H1 (cell line): Measurements from ENCODE around the gene ARMC6. TPM values are rescaled to one million over a fixed set of nuclear protein-coding genes. Genes with fewer than 3 reads are reported as not detected.

ENCODE experiments used
- CTCF ChIA-PET: fragments of 300-600 bp; sonication (Branson Sonifier 250); formaldehyde crosslinking; loops from one replicate; lab custom pipeline; 2021; ENCODE audit not compliant: partially characterized antibody; lab: Charles Lee
- POLR2A ChIA-PET: fragments of 300-600 bp; sonication (Branson Sonifier 250); formaldehyde crosslinking; loops from one replicate; lab custom pipeline; 2021; ENCODE audit warnings: inconsistent platforms; ENCODE audit not compliant: partially characterized antibody; lab: Charles Lee
- DNase-seq, 2 experiments: peaks; one replicate each; pipeline versions ENCODE4 v3.0.0 to v3.0.0-alpha.2; 2010 to 2022; ENCODE audit warnings: low spot score in 2 of 2, low read depth in 1 of 2, mixed read lengths in 1 of 2
- FAIRE-seq: peaks from 2 replicates; lab custom pipeline; 2011; peaks lifted over from hg19 to GRCh38; lab: Jason Lieb, UNC
- H2AFZ ChIP-seq: 2 replicates; pipeline ENCODE4 v1.8.1; 2012; ENCODE audit warnings: low read length, inconsistent platforms
- H2AK5ac ChIP-seq: 2 replicates; pipeline ENCODE4 v1.6.1; 2013; ENCODE audit warnings: low read depth, low read length
- H2BK120ac ChIP-seq: replicated peaks from 2 replicates; pipeline ENCODE3; 2013; ENCODE audit warnings: low read depth, low read length, inconsistent platforms
- H2BK12ac ChIP-seq: 2 replicates; pipeline ENCODE4 v1.6.1; 2013; ENCODE audit warnings: low read depth, low read length
- H2BK15ac ChIP-seq: 2 replicates; pipeline ENCODE4 v1.6.1; 2013; ENCODE audit warnings: low read length
- H2BK20ac ChIP-seq: 2 replicates; pipeline ENCODE4 v1.6.1; 2013; ENCODE audit warnings: low read length
- H2BK5ac ChIP-seq: 2 replicates; pipeline ENCODE4 v1.6.1; 2013; ENCODE audit warnings: low read depth, low read length
- H3K14ac ChIP-seq: 2 replicates; pipeline ENCODE4 v1.6.1; 2013; ENCODE audit warnings: inconsistent platforms; ENCODE audit not compliant: insufficient read length
- H3K18ac ChIP-seq: 2 replicates; pipeline ENCODE4 v1.6.1; 2013; ENCODE audit warnings: low read length; ENCODE audit errors: extremely low read depth
- H3K23ac ChIP-seq: 2 replicates; pipeline ENCODE4 v1.6.1; 2013; ENCODE audit warnings: inconsistent platforms; ENCODE audit not compliant: insufficient read length
- H3K23me2 ChIP-seq: 2 replicates; pipeline ENCODE4 v1.6.1; 2013; ENCODE audit warnings: low read depth, low read length
- H3K27ac ChIP-seq: 2 replicates; pipeline ENCODE4 v1.6.1; 2011; ENCODE audit warnings: low read depth, low read length, inconsistent platforms
- H3K27me3 ChIP-seq, 4 experiments: replicated peaks in 1 of 4; 1 replicate in 1 of 4; 2 replicates in 3 of 4; pipeline versions ENCODE4 v1.6.1 to v1.8.1; 2011 to 2013; ENCODE audit warnings: low read length in 3 of 4, mild to moderate bottlenecking in 3 of 4, inconsistent platforms in 2 of 4, mixed read lengths in 2 of 4, moderate library complexity in 1 of 4; ENCODE audit not compliant: control insufficient read depth in 3 of 4, insufficient read depth in 3 of 4; ENCODE audit errors: extremely low read depth in 1 of 4
- H3K36me3 ChIP-seq, 4 experiments: 2 replicates each; pipeline versions ENCODE4 v1.6.1 to v1.8.1; 2011 to 2013; ENCODE audit warnings: mild to moderate bottlenecking in 4 of 4, low read length in 3 of 4, moderate library complexity in 2 of 4, control low read depth in 1 of 4, inconsistent platforms in 1 of 4; ENCODE audit not compliant: insufficient read depth in 4 of 4, control insufficient read depth in 2 of 4
- H3K4ac ChIP-seq: replicated peaks from 2 replicates; pipeline ENCODE3; 2013; ENCODE audit warnings: low read length, low read depth, mixed read lengths, inconsistent platforms; ENCODE audit not compliant: insufficient read length
- H3K4me1 ChIP-seq, 4 experiments: replicated peaks in 1 of 4; 1 replicate in 1 of 4; 2 replicates in 3 of 4; pipeline versions ENCODE4 v1.6.1 to v1.8.1; 2011 to 2013; ENCODE audit warnings: low read length in 3 of 4, inconsistent platforms in 2 of 4, mixed read lengths in 1 of 4; ENCODE audit not compliant: insufficient read depth in 4 of 4, control insufficient read depth in 3 of 4
- H3K4me2 ChIP-seq, 2 experiments: 2 replicates each; pipeline versions ENCODE4 v1.6.1 to v1.8.1; 2011 to 2013; ENCODE audit warnings: low read depth in 2 of 2, low read length in 2 of 2, control low read depth in 1 of 2, inconsistent platforms in 1 of 2, mild to moderate bottlenecking in 1 of 2; ENCODE audit not compliant: insufficient read depth in 1 of 2
- H3K4me3 ChIP-seq, 4 experiments: fragments of 200-600, 300-600 bp in 1 of 4; sonication (generic), shearing (Covaris generic), sonication (Bioruptor Twin) in 1 of 4; 2 replicates each; pipeline versions ENCODE4 v1.5.1 to v1.8.1; 2011 to 2016; ENCODE audit warnings: low read length in 4 of 4, low read depth in 3 of 4, control low read depth in 2 of 4, inconsistent platforms in 2 of 4, mild to moderate bottlenecking in 2 of 4, mixed read lengths in 1 of 4, moderate library complexity in 1 of 4; ENCODE audit not compliant: insufficient read depth in 2 of 4; ENCODE audit errors: extremely low read depth in 1 of 4
- H3K56ac ChIP-seq: replicated peaks from 2 replicates; pipeline ENCODE3; 2013; ENCODE audit warnings: low read depth, mild to moderate bottlenecking, mixed read lengths, low read length, inconsistent platforms; ENCODE audit not compliant: insufficient read length
- H3K79me1 ChIP-seq: 2 replicates; pipeline ENCODE4 v1.6.1; 2013; ENCODE audit warnings: low read depth, low read length, control low read depth
- H3K79me2 ChIP-seq, 2 experiments: 2 replicates each; pipeline versions ENCODE4 v1.6.1 to v1.8.1; 2012 to 2013; ENCODE audit warnings: low read length in 2 of 2, mild to moderate bottlenecking in 2 of 2, inconsistent platforms in 1 of 2; ENCODE audit not compliant: insufficient read depth in 2 of 2, control insufficient read depth in 1 of 2
- H3K9ac ChIP-seq, 4 experiments: replicated peaks in 1 of 4; 1 replicate in 1 of 4; 2 replicates in 3 of 4; pipeline versions ENCODE4 v1.6.1 to v1.8.1; 2011 to 2013; ENCODE audit warnings: low read depth in 3 of 4, low read length in 3 of 4, control low read depth in 2 of 4, mild to moderate bottlenecking in 2 of 4, moderate library complexity in 2 of 4, inconsistent platforms in 1 of 4; ENCODE audit errors: extremely low read depth in 1 of 4
- H3K9me3 ChIP-seq, 2 experiments: 2 replicates each; pipeline versions ENCODE4 v1.6.1 to v1.8.1; 2012 to 2013; ENCODE audit warnings: mild to moderate bottlenecking in 2 of 2, moderate library complexity in 2 of 2, control low read depth in 1 of 2, inconsistent platforms in 1 of 2, low read depth in 1 of 2, low read length in 1 of 2, mixed read lengths in 1 of 2; ENCODE audit not compliant: insufficient read depth in 2 of 2
- H4K20me1 ChIP-seq, 2 experiments: replicated peaks in 1 of 2; 2 replicates each; pipeline versions ENCODE3 to v1.8.1; 2011 to 2013; ENCODE audit warnings: inconsistent platforms in 2 of 2, low read length in 2 of 2, mild to moderate bottlenecking in 1 of 2; ENCODE audit not compliant: insufficient read depth in 2 of 2, control insufficient read depth in 1 of 2
- H4K5ac ChIP-seq: 2 replicates; pipeline ENCODE4 v1.6.1; 2013; ENCODE audit warnings: low read length, low read depth, mixed read lengths, inconsistent platforms; ENCODE audit not compliant: insufficient read length
- H4K8ac ChIP-seq: 2 replicates; pipeline ENCODE4 v1.8.0; 2013; ENCODE audit warnings: mild to moderate bottlenecking, moderate library complexity, low read length, inconsistent platforms; ENCODE audit not compliant: insufficient read depth; ENCODE audit errors: extremely low read depth
- H4K91ac ChIP-seq: replicated peaks from 2 replicates; pipeline ENCODE3; 2013; ENCODE audit warnings: low read length, mixed read lengths, inconsistent platforms; ENCODE audit not compliant: insufficient read length
- CTCF ChIP-seq, 3 experiments: IDR thresholded peaks; 1 replicate in 2 of 3; 2 replicates in 1 of 3; pipeline versions ENCODE4 v1.5.1 to v1.6.1; 2011; ENCODE audit warnings: low read length in 3 of 3, mild to moderate bottlenecking in 3 of 3, inconsistent platforms in 2 of 3, low read depth in 1 of 3, moderate library complexity in 1 of 3; ENCODE audit not compliant: insufficient read depth in 1 of 3; ENCODE audit errors: control extremely low read depth in 1 of 3
- TCF12 ChIP-seq: IDR thresholded peaks from 2 replicates; pipeline ENCODE4 v1.6.1; 2011; ENCODE audit warnings: low read depth, mild to moderate bottlenecking, low read length
- WGBS, 2 experiments: shearing (Covaris generic) in 1 of 2; methylation state at CpG; one replicate each; pipeline versions ENCODE4 v1.1.6 to v1.1.7; 2013 to 2015; ENCODE audit warnings: low lambda C conversion rate in 2 of 2, mixed read lengths in 2 of 2, inconsistent platforms in 1 of 2, low coverage in 1 of 2, missing lambda C conversion rate in 1 of 2; ENCODE audit not compliant: insufficient replicate concordance in 2 of 2, insufficient coverage in 1 of 2, insufficient read length in 1 of 2; ENCODE audit errors: extremely low coverage in 1 of 2, missing lambda C conversion rate in 1 of 2; 5-methylcytosine and 5-hydroxymethylcytosine counted together
- polyA plus RNA-seq, 7 experiments: library from polyadenylated mRNA; depleted of rRNA in 3 of 7; stranded (reverse) in 5 of 7; unstranded in 2 of 7; fragments of >200 nt in 5 of 7; fragments of 200-250 nt in 2 of 7; gene quantifications; 1 replicate in 5 of 7; 2 replicates in 1 of 7; 4 replicates in 1 of 7; pipeline versions ENCODE4 v1.2.1 to v1.2.3, GENCODE V29; 2011 to 2013; ENCODE audit warnings: missing spikeins in 2 of 7, mixed read lengths in 2 of 7
- total RNA-seq: library from RNA; stranded (reverse); fragmentation: NEBNext Ultra II Directional; extraction: Animal tissue kit (Norgen Biotek cat#: 25700); gene quantifications from 2 replicates; pipeline ENCODE4 v1.2.1, GENCODE V29; 2021

ARMC6 gene
- total and polyA plus RNA-seq, 2 of the 8 experiments (the other 6 are each of a cell fraction or from before 2014, with no cell fraction given), result 67.1 to 68.3 TPM

GRCh38 chr19:19083413-19084178 is 50.2 kb downstream of the ARMC6 start:
- Histone ChIP-seq H3K14ac (no peak overlapping the region), H2BK120ac (no peak overlapping the region), H3K56ac (no peak overlapping the region), H3K27me3 (peaks cover 0 to 8% (median 5%) of the 10 kb centered on the region in 4 experiments; a peak in 3 of 7 replicates), H3K9me3 (no peaks in the 10 kb centered on the region), H4K20me1 (peaks cover 0 to 6% of the 10 kb centered on the region in 2 experiments), H4K91ac (peak overlapping the region; percentile 93), H3K23ac (no peak overlapping the region), H3K79me2 (no peaks in the 10 kb centered on the region), H2AFZ (no peak overlapping the region), H3K9ac (no peak overlapping the region), H3K27ac (no peak overlapping the region), H2AK5ac (no peak overlapping the region), H3K4ac (no peak overlapping the region), H3K18ac (no peak overlapping the region), H2BK15ac (0 out of 2 replicates have a peak overlapping the region, but pooled peaks have one; percentile 46), H2BK5ac (no peak overlapping the region), H3K4me1 (peaks cover 0 to 3% (median 0%) of the 10 kb centered on the region in 4 experiments; a peak in 1 of 7 replicates), H3K23me2 (no peaks in the 10 kb centered on the region), H3K36me3 (no peaks in the 10 kb centered on the region), H4K5ac (no peak overlapping the region), H3K4me2 (no peak overlapping the region), H3K79me1 (0 out of 2 replicates have a peak, but pooled peaks cover 2% of the 10 kb centered on the region), H2BK12ac (no peak overlapping the region; the same call in 1 of the 2 replicates), H3K4me3 (no peak overlapping the region), H2BK20ac (no peak overlapping the region), H4K8ac (no peak overlapping the region)
- DNase-seq (no peak), FAIRE-seq (no peak)
- WGBS, 2 experiments, result 85% methylated on average over 7 of the region's 10 CpGs; no CpG with 5 or more reads in 1 of the 2 experiments
- CTCF ChIA-PET, result no interaction called here
- POLR2A ChIA-PET, result interaction anchor here (1.1 kb wide), 1 partner anchor 27 kb away, joined by 5 read pairs; no protein-coding TSS in a partner anchor
- TF ChIP-seq CTCF (IDR thresholded peaks at IDR 0.05; ENCODE audit: control extremely low read depth in 1 of 3, insufficient read depth in 1 of 3, low read depth in 1 of 3, low read length in 3 of 3), result peak in 1 of 3 experiments; percentile 41; a peak in 1 of 4 replicates
- no peak for TF ChIP-seq TCF12
